ENCODE measurements around the gene TOP3B.

DNA sequence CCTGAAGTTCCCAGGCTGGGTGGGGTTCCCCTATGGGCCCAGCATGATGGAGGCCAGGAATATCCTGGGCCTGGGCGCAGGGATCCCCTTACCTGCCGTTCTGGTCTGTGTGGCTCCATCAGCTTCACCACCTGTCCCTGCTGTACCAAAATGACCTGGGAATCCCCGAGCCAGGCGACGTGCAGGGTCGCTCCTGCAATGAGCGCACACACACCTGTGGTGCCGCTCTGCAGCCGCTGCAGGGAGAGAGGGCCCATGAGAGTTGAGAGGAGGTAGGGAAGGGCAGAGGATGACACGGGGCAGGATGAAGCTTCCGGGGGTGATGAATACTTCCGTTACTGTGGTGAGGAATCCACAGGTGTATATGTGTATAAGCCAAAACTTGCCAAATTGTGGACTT, 51.5 kb downstream of the TOP3B start:
- TF ChIP-seq GATA2 (IDR thresholded peaks at IDR 0.05; ENCODE audit: low read depth, low read length) (no peak), GATA3 (IDR thresholded peaks at IDR 0.05; ENCODE audit: low read depth, low read length) (no peak)
